Nephron (organoid): ENCODE data around the gene GOLIM4.

Experiments
- H3K27ac Mint-ChIP-seq, 3 experiments: 2 replicates each; pipeline ENCODE4 v1.8.0; 2020; ENCODE audit warnings: mixed read lengths in 3 of 3, mild to moderate bottlenecking in 2 of 3, moderate library complexity in 1 of 3
- H3K27me3 Mint-ChIP-seq: 2 replicates; pipeline ENCODE4 v1.8.0; 2021; ENCODE audit warnings: low read depth, mild to moderate bottlenecking, moderate library complexity, mixed read lengths
- H3K36me3 Mint-ChIP-seq: 2 replicates; pipeline ENCODE4 v1.8.0; 2020; ENCODE audit warnings: low read depth, mixed read lengths
- H3K4me1 Mint-ChIP-seq: 2 replicates; pipeline ENCODE4 v1.8.0; 2020; ENCODE audit warnings: mixed read lengths
- H3K4me3 Mint-ChIP-seq, 3 experiments: 2 replicates each; pipeline ENCODE4 v1.8.0; 2020; ENCODE audit warnings: mild to moderate bottlenecking in 3 of 3, mixed read lengths in 3 of 3, moderate library complexity in 2 of 3
- H3K9me3 Mint-ChIP-seq: 2 replicates; pipeline ENCODE4 v1.8.0; 2020; ENCODE audit warnings: mixed read lengths
- TF ChIP-seq, protein P1 (sequence below), 3 experiments: fragments of 200-600 bp; sonication (generic); IDR thresholded peaks; one replicate each; pipeline ENCODE4 v1.5.0; 2021; ENCODE audit warnings: antibody characterized with exemption in 3 of 3; ENCODE audit not compliant: unreplicated experiment in 3 of 3

The GOLIM4 gene

GRCh38 chr3:168080022-168080421 is 15.7 kb downstream of the GOLIM4 start:
- Mint-ChIP-seq H3K4me3 (no peak overlapping the region), H3K27ac (no peak overlapping the region), H3K27me3 (no peaks in the 10 kb centered on the region), H3K9me3 (peaks cover 2% of the 10 kb centered on the region), H3K4me1 (peaks cover 10% of the 10 kb centered on the region), H3K36me3 (peaks cover 8% of the 10 kb centered on the region)
- TF ChIP-seq, protein P1, sequence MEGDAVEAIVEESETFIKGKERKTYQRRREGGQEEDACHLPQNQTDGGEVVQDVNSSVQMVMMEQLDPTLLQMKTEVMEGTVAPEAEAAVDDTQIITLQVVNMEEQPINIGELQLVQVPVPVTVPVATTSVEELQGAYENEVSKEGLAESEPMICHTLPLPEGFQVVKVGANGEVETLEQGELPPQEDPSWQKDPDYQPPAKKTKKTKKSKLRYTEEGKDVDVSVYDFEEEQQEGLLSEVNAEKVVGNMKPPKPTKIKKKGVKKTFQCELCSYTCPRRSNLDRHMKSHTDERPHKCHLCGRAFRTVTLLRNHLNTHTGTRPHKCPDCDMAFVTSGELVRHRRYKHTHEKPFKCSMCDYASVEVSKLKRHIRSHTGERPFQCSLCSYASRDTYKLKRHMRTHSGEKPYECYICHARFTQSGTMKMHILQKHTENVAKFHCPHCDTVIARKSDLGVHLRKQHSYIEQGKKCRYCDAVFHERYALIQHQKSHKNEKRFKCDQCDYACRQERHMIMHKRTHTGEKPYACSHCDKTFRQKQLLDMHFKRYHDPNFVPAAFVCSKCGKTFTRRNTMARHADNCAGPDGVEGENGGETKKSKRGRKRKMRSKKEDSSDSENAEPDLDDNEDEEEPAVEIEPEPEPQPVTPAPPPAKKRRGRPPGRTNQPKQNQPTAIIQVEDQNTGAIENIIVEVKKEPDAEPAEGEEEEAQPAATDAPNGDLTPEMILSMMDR (IDR thresholded peaks at IDR 0.05; ENCODE audit: unreplicated experiment in 3 of 3): no peak

- Mint-ChIP-seq H3K4me1 (peaks cover 10% of the 10 kb centered on the region), H3K9me3 (no peaks in the 10 kb centered on the region), H3K36me3 (peaks cover 18% of the 10 kb centered on the region), H3K27me3 (no peaks in the 10 kb centered on the region), H3K4me3 (no peak overlapping the region), H3K27ac (no peak overlapping the region)
- TF ChIP-seq, protein P1 (IDR thresholded peaks at IDR 0.05; ENCODE audit: unreplicated experiment in 3 of 3): no peak
These were observed 18.6 kb downstream of the GOLIM4 start for GRCh38 chr3:168077091-168077490.

DNA sequence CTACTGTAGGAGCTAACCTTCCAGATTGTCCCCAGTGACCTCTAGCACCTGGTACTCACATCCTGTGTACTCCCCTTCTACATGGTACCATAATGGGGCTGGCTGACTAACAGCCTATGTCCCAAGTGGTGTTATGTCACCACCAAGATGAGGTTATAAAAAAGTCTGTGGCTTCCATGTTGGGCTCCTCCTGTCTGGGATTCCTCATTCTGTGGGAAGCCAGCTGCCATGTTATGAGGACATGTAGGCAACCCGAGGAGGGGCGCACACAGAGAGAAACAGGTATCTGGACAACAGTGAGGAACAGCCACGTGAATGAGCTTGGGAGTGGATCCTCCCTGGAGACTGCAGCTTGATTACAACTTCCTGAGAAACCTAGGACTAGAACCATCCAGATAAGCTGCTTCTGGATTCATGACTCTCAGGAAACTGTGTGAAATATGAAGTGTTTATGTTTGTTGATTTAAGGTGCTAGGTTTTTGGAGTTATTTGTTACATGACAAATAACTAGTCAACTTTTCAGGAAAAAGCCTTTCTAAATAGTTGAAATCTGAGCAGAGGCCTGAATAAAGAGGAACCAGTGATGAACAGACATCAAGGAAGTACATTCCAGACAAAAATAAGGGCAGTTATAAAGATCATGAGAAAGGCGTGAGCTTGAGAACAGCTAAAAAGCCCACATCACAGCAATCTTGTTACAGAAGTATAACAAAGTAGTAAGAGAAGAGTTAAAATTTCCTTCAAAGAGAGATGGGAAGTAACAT is 21.7 kb downstream of the GOLIM4 start:
- H3K36me3 Mint-ChIP-seq: peaks cover 18% of the 10 kb centered on the region
- no peaks in the 10 kb centered on the region for H3K9me3 Mint-ChIP-seq
- TF ChIP-seq, protein P1 (IDR thresholded peaks at IDR 0.05; ENCODE audit: unreplicated experiment in 3 of 3): no peak
- peak overlapping the region in 2 of 3 experiments; percentile 36 to 98 for H3K27ac Mint-ChIP-seq
- H3K4me3 Mint-ChIP-seq: no peak overlapping the region
- H3K4me1 Mint-ChIP-seq: peaks cover 19% of the 10 kb centered on the region
- H3K27me3 Mint-ChIP-seq: no peaks in the 10 kb centered on the region

DNA sequence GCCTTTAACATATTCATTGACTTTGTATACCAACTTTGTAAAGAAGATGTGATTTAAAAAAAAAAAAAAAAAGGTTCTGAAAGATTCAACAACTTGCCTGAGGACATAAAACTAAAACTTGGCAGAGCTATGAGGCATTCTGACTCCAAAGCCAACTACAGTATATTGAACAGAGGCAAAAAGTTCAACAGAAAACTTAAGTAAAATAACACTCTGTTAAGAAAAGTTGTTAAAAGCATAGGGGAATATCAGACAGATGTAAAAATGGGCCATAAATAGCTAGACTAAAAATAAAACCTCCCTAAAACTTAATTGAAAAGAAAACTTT is 23.4 kb downstream of the GOLIM4 start:
- H3K36me3 Mint-ChIP-seq: peaks cover 18% of the 10 kb centered on the region
- TF ChIP-seq, protein P1 (IDR thresholded peaks at IDR 0.05; ENCODE audit: unreplicated experiment in 3 of 3): no peak
- H3K27me3 Mint-ChIP-seq: no peaks in the 10 kb centered on the region
- no peaks in the 10 kb centered on the region for H3K9me3 Mint-ChIP-seq
- H3K4me3 Mint-ChIP-seq: no peak overlapping the region
- H3K4me1 Mint-ChIP-seq: peaks cover 19% of the 10 kb centered on the region
- H3K27ac Mint-ChIP-seq: peak overlapping the region; percentile 66 to 98 (median 89)

- Mint-ChIP-seq H3K27ac (peak overlapping the region; percentile 66 to 98 (median 89)), H3K9me3 (no peaks in the 10 kb centered on the region), H3K27me3 (no peaks in the 10 kb centered on the region), H3K36me3 (peaks cover 13% of the 10 kb centered on the region), H3K4me3 (no peak overlapping the region), H3K4me1 (peaks cover 19% of the 10 kb centered on the region)
- TF ChIP-seq, protein P1 (IDR thresholded peaks at IDR 0.05; ENCODE audit: unreplicated experiment in 3 of 3): no peak
These were observed 24.0 kb downstream of the GOLIM4 start for GRCh38 chr3:168071591-168072322.
